GM12873 (cell line): Measurements from ENCODE around the gene PHACTR2.

Experiments
- CTCF ChIP-seq: IDR thresholded peaks from 2 replicates; pipeline ENCODE4 v1.5.1; 2012; ENCODE audit warnings: low read depth, mild to moderate bottlenecking, moderate library complexity, low read length, control low read depth; ENCODE audit not compliant: insufficient read depth; ENCODE audit errors: missing control alignments

PHACTR2 gene

DNA sequence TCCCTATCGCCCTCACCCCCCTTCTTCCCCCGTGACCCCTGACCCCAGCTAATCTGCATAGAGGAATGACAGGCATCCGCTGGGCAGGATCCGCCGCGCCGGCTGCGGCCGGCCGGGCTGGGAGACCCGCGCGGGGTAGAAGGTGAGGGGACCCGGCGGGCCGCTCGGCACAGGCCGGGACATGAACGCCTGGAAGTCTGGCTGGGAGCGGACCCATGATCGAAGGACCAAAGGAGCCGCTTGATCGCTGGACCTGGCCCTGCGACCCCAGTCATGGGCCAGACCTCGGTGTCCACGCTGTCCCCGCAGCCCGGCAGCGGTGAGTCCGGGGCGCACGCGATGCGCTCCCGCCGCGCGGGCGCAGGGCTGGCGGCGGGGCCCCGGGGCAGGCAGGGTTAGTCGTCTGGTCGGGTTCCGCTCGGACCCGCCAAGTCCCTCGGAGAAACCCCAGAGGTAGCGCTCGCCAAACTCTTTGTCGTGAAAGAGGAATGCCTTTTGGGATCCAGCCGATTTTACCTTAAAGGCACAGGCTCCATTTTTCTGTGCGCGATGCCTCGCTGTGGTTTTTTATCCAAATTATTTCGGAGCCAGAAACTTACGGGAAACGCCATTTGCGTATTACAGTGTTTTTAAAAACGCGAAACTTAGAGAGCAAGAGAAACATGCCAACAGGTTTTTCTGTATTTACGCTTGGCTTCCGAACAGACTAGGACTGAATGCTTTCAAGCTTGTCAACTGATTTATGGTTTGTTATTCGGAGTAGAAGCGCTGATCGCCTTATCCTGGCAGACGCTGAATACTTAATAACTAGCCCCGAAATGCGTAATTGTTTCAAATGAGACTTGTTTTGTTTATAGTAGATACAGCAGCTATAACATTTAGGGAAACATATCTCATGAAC lies at the start of gene PHACTR2:
TSS of gene PHACTR2 (plus strand) at position 75 of the 901 bp plus-strand sequence. CDS start at position 274, 199 bp downstream.
- no peak for TF ChIP-seq CTCF

GRCh38 chr6:143629104-143630080 lies 48.4 kb upstream of the PHACTR2 start:
- no peak for TF ChIP-seq CTCF

DNA sequence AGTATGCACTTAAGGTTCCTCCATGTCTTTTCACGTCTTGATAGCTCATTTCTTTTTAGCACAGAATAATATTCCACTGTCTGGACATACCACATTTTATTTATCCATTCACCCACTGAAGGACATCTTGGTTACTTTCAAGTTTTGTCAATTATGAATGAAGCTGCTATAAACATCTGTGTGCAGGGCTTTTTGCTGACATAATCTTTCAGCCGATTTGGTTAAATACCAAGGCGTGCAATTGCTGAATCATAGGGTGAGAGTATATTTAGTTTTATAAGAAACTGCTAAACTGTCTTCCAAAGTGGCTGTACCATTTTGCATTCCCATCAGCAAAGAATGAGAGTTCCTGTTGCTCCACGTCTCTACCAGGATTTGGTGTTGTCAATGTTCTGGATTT lies 44.9 kb upstream of the PHACTR2 start:
- no peak for TF ChIP-seq CTCF

GRCh38 chr6:143634486-143634885 lies 43.3 kb upstream of the PHACTR2 start:
- TF ChIP-seq CTCF, result no peak

GRCh38 chr6:143637691-143638090 lies 40.1 kb upstream of the PHACTR2 start:
- TF ChIP-seq CTCF, result no peak

- no peak for TF ChIP-seq CTCF
These were observed 35.4 kb upstream of the PHACTR2 start for GRCh38 chr6:143642403-143642802.

DNA sequence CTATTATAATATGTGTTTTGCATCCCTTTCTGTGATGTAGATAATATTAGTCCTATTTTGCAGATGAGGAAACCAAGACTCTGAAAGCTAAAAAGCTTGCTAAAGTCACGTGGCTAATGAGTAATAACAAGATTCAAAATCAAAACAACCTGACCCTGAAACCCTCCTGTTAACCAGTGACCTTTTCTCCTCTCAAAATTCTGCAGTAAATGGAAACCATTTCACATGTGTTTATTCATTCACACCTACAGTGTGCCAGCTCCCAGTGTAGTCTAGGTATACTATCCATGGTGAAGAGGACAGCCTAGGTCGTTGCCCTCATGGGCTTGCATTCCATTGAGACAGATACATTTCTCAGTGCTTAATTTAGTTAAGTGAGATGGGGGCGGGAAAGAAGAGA lies 30.6 kb upstream of the PHACTR2 start:
- TF ChIP-seq CTCF, result no peak
